SK-N-SH (cell line): ENCODE results near the gene SPAM1. TPM values are rescaled to one million over a fixed set of nuclear protein-coding genes. Genes with fewer than 3 reads are reported as not detected.

ENCODE experiments used
- CTCF ChIA-PET: fragments of 300-600, 350-600 bp; formaldehyde crosslinking; extraction: SDS; loops from one replicate; lab custom pipeline; 2021; lab: Yijun Ruan, JAX
- POLR2A ChIA-PET: fragments of 350-600 bp; sonication (Branson Sonifier 250); formaldehyde crosslinking; extraction: SDS; loops from one replicate; lab custom pipeline; 2020; ENCODE audit warnings: antibody characterized with exemption, inconsistent platforms; lab: Yijun Ruan, JAX
- DNase-seq: peaks from one replicate; pipeline ENCODE4 v3.0.0; 2012
- H2AFZ ChIP-seq: fragments of 200-600 bp; sonication (generic); 2 replicates; pipeline ENCODE4 v1.8.1; 2016; ENCODE audit warnings: antibody characterized with exemption, mild to moderate bottlenecking, low read depth
- H3F3A ChIP-seq: fragments of 200-600 bp; sonication (generic); replicated peaks from 2 replicates; pipeline ENCODE3; 2016; ENCODE audit warnings: antibody characterized with exemption, mild to moderate bottlenecking; ENCODE audit not compliant: insufficient read depth
- H3K27ac ChIP-seq, 2 experiments: fragments of 200-500 bp in 1 of 2; fragments of 200-600 bp in 1 of 2; sonication (Bioruptor generic) in 1 of 2; sonication (generic), shearing (Covaris generic) in 1 of 2; 2 replicates each; pipeline versions ENCODE4 v1.5.1 to v1.6.1; 2014 to 2016; ENCODE audit warnings: low read depth in 2 of 2, inconsistent platforms in 1 of 2, low read length in 1 of 2, mild to moderate bottlenecking in 1 of 2, mixed read lengths in 1 of 2
- H3K27me3 ChIP-seq: fragments of 200-600 bp; sonication (generic), shearing (Covaris generic); 2 replicates; pipeline ENCODE4 v1.6.1; 2016; ENCODE audit warnings: mixed run types; ENCODE audit not compliant: insufficient read depth
- H3K36me3 ChIP-seq, 2 experiments: fragments of 200-500 bp in 1 of 2; fragments of 200-600 bp in 1 of 2; sonication (Bioruptor generic) in 1 of 2; sonication (generic) in 1 of 2; replicated peaks in 1 of 2; 2 replicates each; pipeline versions ENCODE3 to v1.5.1; 2014 to 2016; ENCODE audit warnings: low read length in 1 of 2, mild to moderate bottlenecking in 1 of 2; ENCODE audit not compliant: insufficient read depth in 2 of 2, control insufficient read depth in 1 of 2
- H3K4me1 ChIP-seq, 2 experiments: fragments of 200-500 bp in 1 of 2; fragments of 200-600 bp in 1 of 2; sonication (Bioruptor generic) in 1 of 2; sonication (generic), shearing (Covaris generic) in 1 of 2; 2 replicates each; pipeline versions ENCODE4 v1.5.1 to v1.6.1; 2014 to 2016; ENCODE audit warnings: low read depth in 1 of 2, low read length in 1 of 2, mixed run types in 1 of 2; ENCODE audit not compliant: insufficient read depth in 2 of 2, control insufficient read depth in 1 of 2
- H3K4me2 ChIP-seq: fragments of 200-600 bp; sonication (generic), shearing (Covaris generic); 2 replicates; pipeline ENCODE4 v1.6.1; 2017; ENCODE audit warnings: mixed run types
- H3K4me3 ChIP-seq, 2 experiments: fragments of 200-500 bp in 1 of 2; fragments of 200-600 bp in 1 of 2; sonication (Bioruptor generic) in 1 of 2; sonication (generic), shearing (Covaris generic) in 1 of 2; 2 replicates each; pipeline versions ENCODE4 v1.5.1 to v1.8.1; 2014 to 2016; ENCODE audit warnings: low read depth in 2 of 2, inconsistent platforms in 1 of 2, low read length in 1 of 2, mild to moderate bottlenecking in 1 of 2, mixed read lengths in 1 of 2, moderate library complexity in 1 of 2
- H3K79me2 ChIP-seq: fragments of 200-600 bp; sonication (generic); 2 replicates; pipeline ENCODE4 v1.8.1; 2017; ENCODE audit warnings: mild to moderate bottlenecking; ENCODE audit not compliant: insufficient read depth
- H3K9ac ChIP-seq: fragments of 200-600 bp; sonication (generic); 2 replicates; pipeline ENCODE4 v1.6.1; 2017; ENCODE audit warnings: mixed run types
- H3K9me2 ChIP-seq: fragments of 200-600 bp; sonication (generic); 2 replicates; pipeline ENCODE4 v1.6.1; 2017; ENCODE audit warnings: mixed run types
- H3K9me3 ChIP-seq: fragments of 200-600 bp; sonication (generic); 2 replicates; pipeline ENCODE4 v1.6.1; 2017; ENCODE audit warnings: mixed run types, mild to moderate bottlenecking, moderate library complexity
- H4K20me1 ChIP-seq: fragments of 200-600 bp; sonication (generic); 2 replicates; pipeline ENCODE4 v1.6.1; 2017; ENCODE audit warnings: mild to moderate bottlenecking, mixed run types; ENCODE audit not compliant: insufficient read depth
- CTCF ChIP-seq: fragments of 200-600 bp; sonication (generic); IDR thresholded peaks from 2 replicates; pipeline ENCODE4 v1.6.1; 2017; ENCODE audit warnings: antibody characterized with exemption, mild to moderate bottlenecking, moderate library complexity
- ELF1 ChIP-seq: IDR thresholded peaks from 2 replicates; pipeline ENCODE4 v1.4.0; 2012
- EP300 ChIP-seq, 2 experiments: IDR thresholded peaks; 2 replicates each; pipeline versions ENCODE4 v1.4.0 to v1.6.1; 2012; ENCODE audit warnings: borderline replicate concordance in 1 of 2, low read depth in 1 of 2, low read length in 1 of 2
- EZH2phosphoT487 ChIP-seq: fragments of 200-600 bp; sonication (generic); IDR thresholded peaks from 2 replicates; pipeline ENCODE4 v1.6.1; 2017; ENCODE audit warnings: low read depth, mixed run types, mild to moderate bottlenecking, antibody characterized with exemption, moderate library complexity, borderline replicate concordance
- FOXJ3 ChIP-seq: sonication (generic); formaldehyde crosslinking; IDR thresholded peaks from 2 replicates; pipeline ENCODE4 v1.5.1; 2020; ENCODE audit warnings: mild to moderate bottlenecking, missing genetic modification reagents
- FOXM1 ChIP-seq: IDR thresholded peaks from 2 replicates; pipeline ENCODE4 v1.4.0; 2012; ENCODE audit warnings: low read depth, mild to moderate bottlenecking
- GATA2 ChIP-seq: sonication (generic); formaldehyde crosslinking; IDR thresholded peaks from 2 replicates; pipeline ENCODE4 v1.5.0; 2020; ENCODE audit warnings: mild to moderate bottlenecking, missing genetic modification reagents
- JUND ChIP-seq: IDR thresholded peaks from 2 replicates; pipeline ENCODE4 v1.4.0; 2012
- MEF2A ChIP-seq: IDR thresholded peaks from 2 replicates; pipeline ENCODE4 v1.4.0; 2012; ENCODE audit warnings: low read depth, borderline replicate concordance
- MXI1 ChIP-seq: IDR thresholded peaks from 2 replicates; pipeline ENCODE4 v1.6.1; 2012; ENCODE audit warnings: mild to moderate bottlenecking, low read depth, low read length, improper control_type of control experiment
- POLR2AphosphoS5 ChIP-seq: IDR thresholded peaks from 2 replicates; pipeline ENCODE4 v1.6.1; 2012; ENCODE audit warnings: low read depth, low read length
- RAD21 ChIP-seq: IDR thresholded peaks from 2 replicates; pipeline ENCODE4 v1.6.1; 2012; ENCODE audit warnings: mild to moderate bottlenecking, low read length
- REST ChIP-seq: IDR thresholded peaks from 2 replicates; pipeline ENCODE4 v1.6.1; 2012; ENCODE audit warnings: mild to moderate bottlenecking, low read depth, low read length, moderate library complexity
- RXRA ChIP-seq: IDR thresholded peaks from 2 replicates; pipeline ENCODE4 v1.4.0; 2012; ENCODE audit warnings: low read depth, mild to moderate bottlenecking, borderline replicate concordance
- SIN3A ChIP-seq: IDR thresholded peaks from 2 replicates; pipeline ENCODE4 v1.6.1; 2012; ENCODE audit warnings: low read depth, mild to moderate bottlenecking, low read length, moderate library complexity, borderline replicate concordance
- TCF12 ChIP-seq: IDR thresholded peaks from 2 replicates; pipeline ENCODE4 v1.4.0; 2012
- USF1 ChIP-seq: IDR thresholded peaks from 2 replicates; pipeline ENCODE4 v1.4.0; 2012; ENCODE audit warnings: low read depth, borderline replicate concordance
- USF2 ChIP-seq: fragments of 150-350 bp; IDR thresholded peaks from 2 replicates; pipeline ENCODE4 v1.6.1; 2017; ENCODE audit warnings: antibody characterized with exemption, low read length, low read depth, borderline replicate concordance
- YY1 ChIP-seq: IDR thresholded peaks from 2 replicates; pipeline ENCODE4 v1.4.0; 2012; ENCODE audit warnings: low read depth, mild to moderate bottlenecking
- ZBTB33 ChIP-seq: IDR thresholded peaks from 2 replicates; pipeline ENCODE4 v1.4.0; 2012; ENCODE audit warnings: low read depth, borderline replicate concordance
- WGBS: methylation state at CpG from one replicate; pipeline ENCODE4 v1.1.6; 2017; ENCODE audit warnings: low lambda C conversion rate; 5-methylcytosine and 5-hydroxymethylcytosine counted together
- polyA plus RNA-seq, 3 experiments: library from polyadenylated mRNA; depleted of rRNA; stranded (reverse); fragments of >200 nt; gene quantifications; 2 replicates each; pipeline ENCODE4 v1.2.3, GENCODE V29; 2012

The SPAM1 gene
- polyA plus RNA-seq, 1 of the 3 experiments (the other 2 are of a cell fraction), result not detected

GRCh38 chr7:123945938-123946337, 20.9 kb downstream of the SPAM1 start (continued):
- TF ChIP-seq CTCF, result no peak
- TF ChIP-seq GATA2 (CRISPR knock-in tag), result no peak
- no peak for TF ChIP-seq ELF1
- no peak for TF ChIP-seq FOXJ3
- no peak for TF ChIP-seq USF2
- TF ChIP-seq, all 33 proteins: peak for 0

GRCh38 chr7:123948136-123948535, 23.1 kb downstream of the SPAM1 start:
- H3K36me3 ChIP-seq, result no peaks in the 10 kb centered on the region
- TF ChIP-seq FOXJ3 (no peak), POLR2AphosphoS5 (no peak), REST (no peak), YY1 (no peak), EP300 (IDR thresholded peaks at IDR 0.05; ENCODE audit: borderline replicate concordance in 1 of 2, low read depth in 1 of 2, low read length in 1 of 2) (no peak), MEF2A (no peak), RXRA (no peak), MXI1 (no peak), GATA2 (CRISPR knock-in tag) (no peak), RAD21 (no peak), USF1 (no peak), JUND (no peak), CTCF (no peak), TCF12 (no peak), EZH2phosphoT487 (no peak), SIN3A (no peak), ZBTB33 (no peak), FOXM1 (no peak)
- H3K4me2 ChIP-seq, result no peak overlapping the region
- H3F3A ChIP-seq, result no peaks in the 10 kb centered on the region
- no peaks in the 10 kb centered on the region for H3K27me3 ChIP-seq
- no peak overlapping the region for H3K27ac ChIP-seq
- H2AFZ ChIP-seq, result no peak overlapping the region
- H4K20me1 ChIP-seq, result no peaks in the 10 kb centered on the region
- no peaks in the 10 kb centered on the region for H3K79me2 ChIP-seq
- H3K9me3 ChIP-seq, result no peaks in the 10 kb centered on the region
- WGBS, result 50% methylated on average over 4 of the region's 4 CpGs
- ChIA-PET POLR2A (no interaction called here), CTCF (interaction anchor here (0.7 to 1.7 kb wide), 4 partner anchors 11 to 837 kb away, joined by 3 to 7 read pairs (median 3); no protein-coding TSS in a partner anchor)
- no peak for DNase-seq
- no peak overlapping the region for H3K4me3 ChIP-seq
- H3K9ac ChIP-seq, result no peak overlapping the region
- H3K9me2 ChIP-seq, result no peaks in the 10 kb centered on the region; the same call in 1 of the 2 replicates
- H3K4me1 ChIP-seq, result no peaks in the 10 kb centered on the region; a peak in 2 of 4 replicates
